Neural crest cell (in vitro differentiated cells): ENCODE results near the gene DNAH3. TPM values are rescaled to one million over a fixed set of nuclear protein-coding genes. Genes with fewer than 3 reads are reported as not detected.

Experiments used
- DNase-seq: peaks from one replicate; pipeline ENCODE4 v3.0.0; 2021; ENCODE audit warnings: low read depth, mixed read lengths, low spot score
- H3K27ac Mint-ChIP-seq: one replicate; pipeline ENCODE4 v1.8.0; 2021; ENCODE audit warnings: mild to moderate bottlenecking, mixed read lengths; ENCODE audit not compliant: unreplicated experiment
- H3K27me3 Mint-ChIP-seq: 2 replicates; pipeline ENCODE4 v1.8.0; 2021; ENCODE audit warnings: low read depth, mild to moderate bottlenecking, mixed read lengths
- H3K36me3 Mint-ChIP-seq: 2 replicates; pipeline ENCODE4 v1.8.0; 2021; ENCODE audit warnings: low read depth, mild to moderate bottlenecking, mixed read lengths
- H3K4me1 Mint-ChIP-seq: 2 replicates; pipeline ENCODE4 v1.8.0; 2021; ENCODE audit warnings: mixed read lengths
- H3K4me3 Mint-ChIP-seq: one replicate; pipeline ENCODE4 v1.8.0; 2021; ENCODE audit warnings: mild to moderate bottlenecking, mixed read lengths
- H3K9me3 Mint-ChIP-seq: 2 replicates; pipeline ENCODE4 v1.8.0; 2021; ENCODE audit warnings: mixed read lengths
- CTCF ChIP-seq: fragments of 200-600 bp; sonication (generic); conservative IDR thresholded peaks from 2 replicates; pipeline ENCODE4 v1.5.0; 2021; ENCODE audit warnings: antibody characterized with exemption, mild to moderate bottlenecking
- total RNA-seq: library from RNA; stranded (reverse); gene quantifications from 2 replicates; pipeline ENCODE4 v1.2.1, GENCODE V29; 2021

Gene DNAH3
- total RNA-seq, 1 donor from 2014 or later, result 0.07 TPM

GRCh38 chr16:21166561-21166961 is 15.9 kb upstream of the DNAH3 start:
- no peak for DNase-seq
- no peak overlapping the region for H3K27ac Mint-ChIP-seq
- H3K9me3 Mint-ChIP-seq, result no peaks in the 10 kb centered on the region
- peaks cover 25% of the 10 kb centered on the region for H3K36me3 Mint-ChIP-seq
- H3K4me1 Mint-ChIP-seq, result no peaks in the 10 kb centered on the region
- no peak overlapping the region for H3K4me3 Mint-ChIP-seq
- no peak for TF ChIP-seq CTCF
- no peaks in the 10 kb centered on the region for H3K27me3 Mint-ChIP-seq

- Mint-ChIP-seq H3K36me3 (peaks cover 20% of the 10 kb centered on the region), H3K4me1 (peaks cover 7% of the 10 kb centered on the region), H3K4me3 (no peak overlapping the region), H3K9me3 (no peaks in the 10 kb centered on the region), H3K27me3 (no peaks in the 10 kb centered on the region), H3K27ac (no peak overlapping the region)
- TF ChIP-seq CTCF, result no peak
- no peak for DNase-seq
Observed at GRCh38 chr16:21164521-21165168, 14.0 kb upstream of the DNAH3 start.

GRCh38 chr16:21163576-21163975 is 12.9 kb upstream of the DNAH3 start:
- Mint-ChIP-seq H3K27ac (no peak overlapping the region), H3K36me3 (peaks cover 18% of the 10 kb centered on the region), H3K9me3 (no peaks in the 10 kb centered on the region), H3K4me3 (no peak overlapping the region), H3K27me3 (no peaks in the 10 kb centered on the region), H3K4me1 (peaks cover 17% of the 10 kb centered on the region)
- no peak for DNase-seq
- TF ChIP-seq CTCF, result no peak

- no peak for DNase-seq
- Mint-ChIP-seq H3K9me3 (no peaks in the 10 kb centered on the region), H3K27me3 (no peaks in the 10 kb centered on the region), H3K36me3 (peaks cover 18% of the 10 kb centered on the region), H3K27ac (no peak overlapping the region), H3K4me3 (no peak overlapping the region), H3K4me1 (peaks cover 21% of the 10 kb centered on the region)
- TF ChIP-seq CTCF, result no peak
Observed at GRCh38 chr16:21162661-21163151, 12.1 kb upstream of the DNAH3 start.

GRCh38 chr16:21161211-21161610 is 10.6 kb upstream of the DNAH3 start:
- Mint-ChIP-seq H3K4me1 (peaks cover 27% of the 10 kb centered on the region), H3K36me3 (peaks cover 14% of the 10 kb centered on the region), H3K9me3 (no peaks in the 10 kb centered on the region), H3K27ac (no peak overlapping the region), H3K27me3 (no peaks in the 10 kb centered on the region), H3K4me3 (no peak overlapping the region)
- no peak for TF ChIP-seq CTCF
- DNase-seq, result no peak
